Upper lobe of left lung (tissue), 6 donors: ENCODE measurements around the gene DRC7. TPM values are rescaled to one million over a fixed set of nuclear protein-coding genes. Genes with fewer than 3 reads are reported as not detected.

Experiments
- ATAC-seq, 2 donors: fragments of 200-7000 bp; cut with Tn5 transposase; one replicate each; pipeline ENCODE4 v1.9.1; 2022; ENCODE audit warnings: mild to moderate bottlenecking in 2 of 2, moderate library complexity in 2 of 2; ENCODE audit not compliant: low FRiP score in 2 of 2
- DNase-seq, 2 donors: peaks; one replicate each; pipeline ENCODE4 v3.0.0-alpha.2; 2019 to 2020
- H3K27ac ChIP-seq, 4 donors: fragments of 200-600 bp; sonication (generic); one replicate each; pipeline ENCODE4 v1.5.1; 2016 to 2019
- H3K27me3 ChIP-seq, 4 donors: fragments of 200-600 bp; sonication (generic); one replicate each; pipeline ENCODE4 v1.5.1; 2017 to 2019
- H3K36me3 ChIP-seq, 4 donors: fragments of 200-600 bp; sonication (generic); one replicate each; pipeline ENCODE4 v1.5.1; 2016 to 2019
- H3K4me1 ChIP-seq, 4 donors: fragments of 200-600 bp; sonication (generic); one replicate each; pipeline ENCODE4 v1.5.1; 2018 to 2019
- H3K4me3 ChIP-seq, 4 donors: fragments of 200-600 bp; sonication (generic); one replicate each; pipeline ENCODE4 v1.5.1; 2017 to 2019; ENCODE audit warnings: mild to moderate bottlenecking in 2 of 4, moderate library complexity in 1 of 4
- H3K9me3 ChIP-seq, 4 donors: fragments of 200-600 bp; sonication (generic); one replicate each; pipeline ENCODE4 v1.5.1; 2018 to 2019
- EP300 ChIP-seq, 4 donors: sonication (generic); formaldehyde crosslinking; IDR thresholded peaks; one replicate each; pipeline ENCODE4 v1.5.1; 2017; ENCODE audit warnings: antibody characterized with exemption in 4 of 4, control low read depth in 2 of 4
- POLR2A ChIP-seq, 4 donors: fragments of 450-650 bp; IDR thresholded peaks; one replicate each; pipeline ENCODE4 v1.5.1; 2016 to 2017; ENCODE audit warnings: antibody characterized with exemption in 4 of 4, mild to moderate bottlenecking in 2 of 4
- POLR2AphosphoS5 ChIP-seq, 2 donors: sonication (generic); formaldehyde crosslinking; IDR thresholded peaks; one replicate each; pipeline ENCODE4 v1.5.1; 2017; ENCODE audit warnings: antibody characterized with exemption in 2 of 2
- WGBS, 2 donors: methylation state at CpG; one replicate each; pipeline ENCODE4 v1.1.5; 2017 to 2018; 5-methylcytosine and 5-hydroxymethylcytosine counted together
- total RNA-seq, 6 donors: library from RNA; depleted of rRNA in 4 of 6; stranded (reverse); fragments of >200 nt in 4 of 6; gene quantifications; one replicate each; pipeline versions ENCODE4 v1.1.0 to v1.2.1, GENCODE V29; 2016 to 2021
- TF ChIP-seq, protein P1 (sequence below), 6 experiments: fragments of 450-650 bp in 4 of 6; fragments of 200-600 bp in 2 of 6; sonication (generic) in 2 of 6; IDR thresholded peaks; one replicate each; pipeline ENCODE4 v1.5.1; 2016 to 2019; ENCODE audit warnings: antibody characterized with exemption in 6 of 6
- donor health status: DM: no; HTN: no; CAD: no; lungs with moderate emphysema.
- donor health status: DM: no; HTN: yes; CAD: no; lungs with severe emphysema.

DRC7 gene
- total RNA-seq, 6 donors from 2014 or later: 1.2 to 15.9 (median 7.8) TPM

GRCh38 chr16:57735755-57736418, 41.3 kb downstream of the DRC7 start, which contains the start of gene KATNB1:
KATNB1 (plus strand) TSS chr16:57735770; CDS start chr16:57737244, 1,474 bp downstream.
- Histone ChIP-seq H3K4me3 (peak within 1 kb of the TSS; percentile 72 to 97 (median 88)), H3K4me1 (peaks cover 13 to 25% (median 20%) of the 10 kb centered on the region in 4 donors), H3K9me3 (no peaks in the 10 kb centered on the region), H3K27ac (peak within 1 kb of the TSS; percentile 83 to 91 (median 89)), H3K36me3 (no peaks in the 10 kb centered on the region), H3K27me3 (no peaks in the 10 kb centered on the region)
- ATAC-seq: peak in 1 of 2 donors; percentile 39
- WGBS, 2 donors: 2% methylated on average over 27 to 35 of the region's 35 CpGs
- TF ChIP-seq POLR2AphosphoS5 (IDR thresholded peaks at IDR 0.05) (peak; percentile 24 to 35), POLR2A (IDR thresholded peaks at IDR 0.05) (peak in 1 of 4 donors; percentile 24), EP300 (IDR thresholded peaks at IDR 0.05) (no peak)
- no peak for DNase-seq

DNA sequence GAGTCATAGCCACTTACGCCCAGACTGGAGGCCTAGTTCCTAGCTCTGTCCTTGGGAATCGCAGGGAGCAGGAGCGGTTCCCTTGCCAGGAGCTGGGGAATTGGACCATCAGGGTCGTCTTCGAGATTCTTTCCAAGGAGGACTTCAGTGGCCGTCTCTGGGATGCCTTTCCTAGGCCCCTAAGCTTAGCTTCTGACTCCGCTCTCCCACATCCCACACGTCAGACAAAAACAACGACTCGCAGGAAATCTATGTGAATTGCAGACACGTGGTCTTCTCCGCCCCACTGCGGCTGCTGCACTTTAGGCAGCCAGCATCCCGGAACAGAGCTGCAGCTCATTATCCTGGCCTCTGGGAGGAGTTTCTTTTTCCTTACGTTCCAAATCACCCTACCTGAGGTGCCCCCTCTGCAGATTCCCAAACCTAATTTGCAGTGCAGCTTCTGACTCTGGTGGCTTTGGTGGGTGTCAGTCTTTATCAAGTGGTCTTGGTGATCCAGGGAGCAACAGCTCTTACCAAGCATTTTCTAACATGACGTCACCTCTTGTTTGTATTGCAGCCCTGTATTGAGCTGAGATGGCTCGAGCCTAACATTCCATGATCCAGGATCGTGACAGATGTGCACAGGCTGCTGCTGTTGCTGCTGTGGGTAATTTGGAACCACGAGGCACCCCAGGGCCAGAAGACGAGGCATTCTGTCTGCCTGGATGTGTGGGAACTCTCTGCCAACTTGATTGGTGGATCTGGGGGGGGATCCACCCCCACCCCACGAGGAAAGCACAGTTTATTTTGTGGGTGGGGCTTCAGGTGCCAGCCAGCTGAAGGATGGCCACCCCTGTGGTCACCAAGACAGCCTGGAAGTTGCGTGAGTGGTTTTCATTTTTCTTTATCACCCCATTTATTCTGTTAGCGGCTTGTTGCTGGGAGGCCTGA, 42.1 kb downstream of the DRC7 start:
- TF ChIP-seq, protein P1, sequence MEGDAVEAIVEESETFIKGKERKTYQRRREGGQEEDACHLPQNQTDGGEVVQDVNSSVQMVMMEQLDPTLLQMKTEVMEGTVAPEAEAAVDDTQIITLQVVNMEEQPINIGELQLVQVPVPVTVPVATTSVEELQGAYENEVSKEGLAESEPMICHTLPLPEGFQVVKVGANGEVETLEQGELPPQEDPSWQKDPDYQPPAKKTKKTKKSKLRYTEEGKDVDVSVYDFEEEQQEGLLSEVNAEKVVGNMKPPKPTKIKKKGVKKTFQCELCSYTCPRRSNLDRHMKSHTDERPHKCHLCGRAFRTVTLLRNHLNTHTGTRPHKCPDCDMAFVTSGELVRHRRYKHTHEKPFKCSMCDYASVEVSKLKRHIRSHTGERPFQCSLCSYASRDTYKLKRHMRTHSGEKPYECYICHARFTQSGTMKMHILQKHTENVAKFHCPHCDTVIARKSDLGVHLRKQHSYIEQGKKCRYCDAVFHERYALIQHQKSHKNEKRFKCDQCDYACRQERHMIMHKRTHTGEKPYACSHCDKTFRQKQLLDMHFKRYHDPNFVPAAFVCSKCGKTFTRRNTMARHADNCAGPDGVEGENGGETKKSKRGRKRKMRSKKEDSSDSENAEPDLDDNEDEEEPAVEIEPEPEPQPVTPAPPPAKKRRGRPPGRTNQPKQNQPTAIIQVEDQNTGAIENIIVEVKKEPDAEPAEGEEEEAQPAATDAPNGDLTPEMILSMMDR (IDR thresholded peaks at IDR 0.05): peak in 1 of 6 experiments; percentile 14
- TF ChIP-seq EP300 (IDR thresholded peaks at IDR 0.05) (no peak), POLR2AphosphoS5 (IDR thresholded peaks at IDR 0.05) (peak in 1 of 2 donors; percentile 3), POLR2A (IDR thresholded peaks at IDR 0.05) (peak in 1 of 4 donors; percentile 14)
- ATAC-seq (peak in 1 of 2 donors; percentile 47), DNase-seq (peak in 1 of 2 donors; percentile 61)
- peak overlapping the region; percentile 68 to 87 (median 79) for H3K27ac ChIP-seq
- peaks cover 0 to 3% (median under 1%) of the 10 kb centered on the region in 4 donors for H3K36me3 ChIP-seq
- no peaks in the 10 kb centered on the region for H3K9me3 ChIP-seq
- peak overlapping the region; percentile 69 to 97 (median 84) for H3K4me3 ChIP-seq
- peaks cover 13 to 25% (median 20%) of the 10 kb centered on the region in 4 donors for H3K4me1 ChIP-seq
- 11 to 20% methylated on average over 17 to 22 of the region's 23 CpGs for WGBS, 2 donors
- no peaks in the 10 kb centered on the region for H3K27me3 ChIP-seq

- Histone ChIP-seq H3K36me3 (peaks cover 0 to 19% (median 3%) of the 10 kb centered on the region in 4 donors), H3K27ac (no peak overlapping the region), H3K9me3 (no peaks in the 10 kb centered on the region), H3K4me3 (no peak overlapping the region), H3K4me1 (peaks cover 13 to 25% (median 20%) of the 10 kb centered on the region in 4 donors), H3K27me3 (no peaks in the 10 kb centered on the region)
- ATAC-seq (no peak), DNase-seq (no peak)
- 96 to 100% methylated on average over 2 to 7 of the region's 7 CpGs for WGBS, 2 donors
- TF ChIP-seq POLR2A (IDR thresholded peaks at IDR 0.05) (no peak), POLR2AphosphoS5 (IDR thresholded peaks at IDR 0.05) (no peak), EP300 (IDR thresholded peaks at IDR 0.05) (no peak)
- TF ChIP-seq, protein P1 (IDR thresholded peaks at IDR 0.05): no peak
Observed at GRCh38 chr16:57738844-57739243, 44.2 kb downstream of the DRC7 start.

- Histone ChIP-seq H3K36me3 (peaks cover 0 to 26% (median 6%) of the 10 kb centered on the region in 4 donors), H3K9me3 (no peaks in the 10 kb centered on the region), H3K27ac (no peak overlapping the region), H3K4me1 (peaks cover 13 to 18% (median 14%) of the 10 kb centered on the region in 4 donors), H3K4me3 (no peak overlapping the region), H3K27me3 (no peaks in the 10 kb centered on the region)
- ATAC-seq (no peak), DNase-seq (peak in 1 of 2 donors; percentile 74)
- TF ChIP-seq EP300 (IDR thresholded peaks at IDR 0.05): no peak
- TF ChIP-seq, protein P1 (IDR thresholded peaks at IDR 0.05): no peak
- TF ChIP-seq POLR2AphosphoS5 (IDR thresholded peaks at IDR 0.05): no peak
- no peak for TF ChIP-seq POLR2A (IDR thresholded peaks at IDR 0.05)
- WGBS, 2 donors: 80 to 91% methylated on average over 3 to 18 of the region's 18 CpGs
Observed at GRCh38 chr16:57739756-57740422, 45.3 kb downstream of the DRC7 start.
